MM.1S (cell line): ENCODE data around the gene LACRT.

Experiments
- DNase-seq: peaks from one replicate; pipeline ENCODE4 v3.0.0-alpha.2; 2015
- H2AFZ ChIP-seq: fragments of 300-600 bp; sonication (generic); 2 replicates; pipeline ENCODE4 v1.6.0; 2016; ENCODE audit warnings: antibody characterized with exemption, low read length
- H3F3A ChIP-seq: fragments of 300-600 bp; sonication (generic); 2 replicates; pipeline ENCODE4 v1.6.1; 2016; ENCODE audit warnings: mild to moderate bottlenecking, antibody characterized with exemption, low read length, moderate library complexity, mixed read lengths; ENCODE audit not compliant: insufficient read depth
- H3K27ac ChIP-seq: fragments of 300-600 bp; sonication (generic); 2 replicates; pipeline ENCODE4 v1.5.1; 2016; ENCODE audit warnings: mild to moderate bottlenecking, low read length
- H3K27me3 ChIP-seq: fragments of 300-600 bp; sonication (generic); replicated peaks from 2 replicates; pipeline ENCODE4 v1.6.0; 2016; ENCODE audit warnings: low read length; ENCODE audit not compliant: insufficient read depth
- H3K36me3 ChIP-seq: fragments of 300-600 bp; sonication (generic); replicated peaks from 2 replicates; pipeline ENCODE4 v1.6.1; 2016; ENCODE audit warnings: mild to moderate bottlenecking, low read length, mixed read lengths; ENCODE audit not compliant: insufficient read depth
- H3K4me1 ChIP-seq: fragments of 300-600 bp; sonication (generic); 2 replicates; pipeline ENCODE4 v1.6.1; 2016; ENCODE audit warnings: low read length, mixed read lengths
- H3K4me2 ChIP-seq: fragments of 300-600 bp; sonication (generic); 2 replicates; pipeline ENCODE4 v1.6.0; 2016; ENCODE audit warnings: low read depth, low read length
- H3K4me3 ChIP-seq: fragments of 300-600 bp; sonication (generic); 2 replicates; pipeline ENCODE4 v1.5.1; 2016; ENCODE audit warnings: low read length, mixed read lengths
- H3K79me2 ChIP-seq: fragments of 300-600 bp; sonication (generic); 2 replicates; pipeline ENCODE4 v1.6.1; 2016; ENCODE audit warnings: mixed run types, low read length, mixed read lengths
- H3K9ac ChIP-seq: fragments of 300-600 bp; sonication (generic); 2 replicates; pipeline ENCODE4 v1.6.1; 2016; ENCODE audit warnings: low read length, mixed read lengths
- H3K9me2 ChIP-seq: fragments of 300-600 bp; sonication (generic); replicated peaks from 2 replicates; pipeline ENCODE4 v1.6.1; 2016; ENCODE audit warnings: mild to moderate bottlenecking, low read length, mixed read lengths; ENCODE audit not compliant: insufficient read depth
- H3K9me3 ChIP-seq: fragments of 300-600 bp; sonication (generic); replicated peaks from 2 replicates; pipeline ENCODE4 v1.6.1; 2016; ENCODE audit warnings: mild to moderate bottlenecking, low read length, mixed read lengths; ENCODE audit not compliant: insufficient read depth
- H4K20me1 ChIP-seq: fragments of 300-600 bp; sonication (generic); 2 replicates; pipeline ENCODE4 v1.6.1; 2016; ENCODE audit warnings: mild to moderate bottlenecking, low read length, moderate library complexity, mixed read lengths; ENCODE audit not compliant: insufficient read depth
- CTCF ChIP-seq: fragments of 300-600 bp; sonication (generic); IDR thresholded peaks from 2 replicates; pipeline ENCODE4 v1.5.1; 2016; ENCODE audit warnings: antibody characterized with exemption, low read length, mixed read lengths
- EZH2 ChIP-seq: fragments of 300-600 bp; sonication (generic); optimal IDR thresholded peaks from 2 replicates; pipeline ENCODE3; 2017; ENCODE audit warnings: low read depth, mild to moderate bottlenecking, antibody characterized with exemption, low read length, mixed read lengths
- EZH2phosphoT487 ChIP-seq: fragments of 300-600 bp; sonication (generic); IDR thresholded peaks from 2 replicates; pipeline ENCODE4 v1.6.1; 2018; ENCODE audit warnings: antibody characterized with exemption, low read length

Gene LACRT

DNA sequence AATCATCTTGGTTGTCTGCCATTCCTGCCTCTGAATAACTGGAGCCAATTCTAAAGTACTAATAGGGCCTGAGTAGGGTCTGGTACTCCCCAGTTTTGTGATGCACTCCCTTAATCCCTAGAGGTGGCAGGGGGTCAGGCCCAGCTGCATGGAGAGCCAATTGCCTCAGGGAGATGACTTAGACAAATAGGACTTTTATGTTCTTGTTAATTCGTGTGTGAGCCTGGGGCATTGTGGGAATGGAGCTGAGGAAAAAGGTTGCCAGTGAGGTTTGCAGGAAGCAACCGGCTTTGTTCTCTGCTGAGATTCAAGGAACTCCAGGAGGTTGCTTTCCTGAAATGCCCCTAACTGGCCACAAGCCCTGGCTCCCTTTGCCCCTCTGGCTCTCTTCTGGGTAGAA lies 20.2 kb upstream of the LACRT start:
- Histone ChIP-seq H3K36me3 (no peaks in the 10 kb centered on the region), H3K9ac (no peak overlapping the region), H3K9me2 (no peaks in the 10 kb centered on the region), H3K9me3 (no peaks in the 10 kb centered on the region), H4K20me1 (no peaks in the 10 kb centered on the region), H3K4me2 (no peak overlapping the region), H3K4me1 (no peaks in the 10 kb centered on the region), H3K27ac (no peak overlapping the region), H3K4me3 (no peak overlapping the region), H3K79me2 (no peaks in the 10 kb centered on the region), H3K27me3 (no peaks in the 10 kb centered on the region), H3F3A (no peaks in the 10 kb centered on the region), H2AFZ (no peak overlapping the region)
- no peak for TF ChIP-seq EZH2
- no peak for TF ChIP-seq CTCF
- no peak for TF ChIP-seq EZH2phosphoT487
- no peak for DNase-seq

GRCh38 chr12:54653025-54653424 lies 18.3 kb upstream of the LACRT start:
- Histone ChIP-seq H3K9me2 (no peaks in the 10 kb centered on the region), H3K4me3 (no peak overlapping the region), H3K79me2 (no peaks in the 10 kb centered on the region), H3K36me3 (no peaks in the 10 kb centered on the region), H4K20me1 (no peaks in the 10 kb centered on the region), H3K4me2 (no peak overlapping the region), H2AFZ (no peak overlapping the region), H3K9ac (no peak overlapping the region), H3F3A (no peaks in the 10 kb centered on the region), H3K9me3 (no peaks in the 10 kb centered on the region), H3K27ac (no peak overlapping the region), H3K27me3 (no peaks in the 10 kb centered on the region), H3K4me1 (no peaks in the 10 kb centered on the region)
- TF ChIP-seq EZH2phosphoT487: no peak
- no peak for TF ChIP-seq EZH2
- no peak for TF ChIP-seq CTCF
- DNase-seq: no peak

DNA sequence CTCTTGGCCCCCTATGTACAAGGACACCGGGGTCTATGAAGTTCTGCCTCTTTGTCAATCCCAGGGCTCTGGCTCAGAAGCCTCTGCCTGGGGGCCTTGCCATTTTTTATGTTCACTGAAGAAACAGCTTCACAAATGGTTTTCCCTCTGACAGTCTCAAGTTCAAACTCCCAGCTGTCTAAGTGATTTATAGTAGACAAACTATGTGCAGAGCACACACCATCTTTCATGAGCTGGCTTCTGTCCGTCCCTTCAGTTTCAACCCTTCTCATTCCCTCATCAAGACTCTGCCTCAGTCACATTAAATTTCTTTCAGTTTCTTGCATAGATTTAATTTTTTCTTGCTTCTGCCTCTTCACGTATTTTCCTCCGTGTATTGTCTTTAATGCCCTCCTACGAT lies 16.2 kb upstream of the LACRT start:
- no peaks in the 10 kb centered on the region for H3K36me3 ChIP-seq
- H4K20me1 ChIP-seq: no peaks in the 10 kb centered on the region
- H3K9me3 ChIP-seq: no peaks in the 10 kb centered on the region
- no peak overlapping the region for H2AFZ ChIP-seq
- H3K4me1 ChIP-seq: no peaks in the 10 kb centered on the region
- H3K9ac ChIP-seq: no peak overlapping the region
- H3K27me3 ChIP-seq: no peaks in the 10 kb centered on the region
- H3K79me2 ChIP-seq: no peaks in the 10 kb centered on the region
- DNase-seq: no peak
- no peak overlapping the region for H3K4me3 ChIP-seq
- no peaks in the 10 kb centered on the region for H3K9me2 ChIP-seq
- H3K27ac ChIP-seq: no peak overlapping the region
- TF ChIP-seq EZH2 (no peak), CTCF (no peak), EZH2phosphoT487 (no peak)
- H3F3A ChIP-seq: no peaks in the 10 kb centered on the region
- H3K4me2 ChIP-seq: no peak overlapping the region
